Neural progenitor cell (in vitro differentiated cells): Measurements from ENCODE around the gene FOXI1.

Source experiments
- CTCF ChIP-seq: fragments of 200-600 bp; sonication (generic); IDR thresholded peaks from 2 replicates; pipeline ENCODE4 v1.5.1; 2017; ENCODE audit warnings: antibody characterized with exemption, mild to moderate bottlenecking
- EZH2 ChIP-seq: fragments of 200-600 bp; sonication (generic); IDR thresholded peaks from 2 replicates; pipeline ENCODE4 v1.6.1; 2017; ENCODE audit warnings: antibody characterized with exemption, mild to moderate bottlenecking, moderate library complexity
- EZH2phosphoT487 ChIP-seq: fragments of 200-600 bp; sonication (generic); IDR thresholded peaks from 2 replicates; pipeline ENCODE4 v1.6.1; 2017; ENCODE audit warnings: antibody characterized with exemption

- TF ChIP-seq EZH2 (no peak), CTCF (no peak), EZH2phosphoT487 (no peak)
Measured at GRCh38 chr5:170148430-170149205, 42.9 kb downstream of the FOXI1 start.
